ENCODE data around the gene DKK2.

Gene DKK2

GRCh38 chr4:106986486-106986885 is 49.6 kb downstream of the DKK2 start:
- Histone ChIP-seq H3K27ac (ENCODE audit: low read depth, low read length, poor library complexity, severe bottlenecking) (no peak overlapping the region), H3F3A (ENCODE audit: insufficient read depth, low read length) (no peaks in the 10 kb centered on the region), H3K36me3 (ENCODE audit: insufficient read depth, low read length) (no peaks in the 10 kb centered on the region), H3K27me3 (ENCODE audit: insufficient read depth, low read length) (no peaks in the 10 kb centered on the region), H3K9me2 (ENCODE audit: low read depth, low read length) (no peaks in the 10 kb centered on the region), H3K79me2 (ENCODE audit: insufficient read depth, low read length) (no peaks in the 10 kb centered on the region), H3K4me2 (ENCODE audit: low read length) (no peak overlapping the region), H3K4me1 (ENCODE audit: insufficient read depth, low read length, severe bottlenecking) (no peaks in the 10 kb centered on the region), H3K4me3 (ENCODE audit: low read depth, low read length, poor library complexity, severe bottlenecking) (no peak overlapping the region), H4K20me1 (ENCODE audit: insufficient read depth, low read length) (no peaks in the 10 kb centered on the region), H3K9me3 (ENCODE audit: low read length) (no peaks in the 10 kb centered on the region), H2AFZ (ENCODE audit: low read length) (no peak overlapping the region), H3K9ac (ENCODE audit: low read length) (no peak overlapping the region)
- TF ChIP-seq EZH2 (IDR thresholded peaks at IDR 0.05; ENCODE audit: borderline replicate concordance, low read length) = no peak
- TF ChIP-seq CTCF (IDR thresholded peaks at IDR 0.05; ENCODE audit: low read length) = no peak

GRCh38 chr4:106985830-106986229 is 50.3 kb downstream of the DKK2 start:
- no peak overlapping the region for H3K9ac ChIP-seq (ENCODE audit: low read length)
- no peaks in the 10 kb centered on the region for H3K4me1 ChIP-seq (ENCODE audit: insufficient read depth, low read length, severe bottlenecking)
- no peak overlapping the region for H2AFZ ChIP-seq (ENCODE audit: low read length)
- no peaks in the 10 kb centered on the region for H3K79me2 ChIP-seq (ENCODE audit: insufficient read depth, low read length)
- no peaks in the 10 kb centered on the region for H3K9me2 ChIP-seq (ENCODE audit: low read depth, low read length)
- no peaks in the 10 kb centered on the region for H4K20me1 ChIP-seq (ENCODE audit: insufficient read depth, low read length)
- H3K4me3 ChIP-seq (ENCODE audit: low read depth, low read length, poor library complexity, severe bottlenecking) = no peak overlapping the region
- H3K36me3 ChIP-seq (ENCODE audit: insufficient read depth, low read length) = no peaks in the 10 kb centered on the region
- H3F3A ChIP-seq (ENCODE audit: insufficient read depth, low read length) = no peaks in the 10 kb centered on the region
- no peak overlapping the region for H3K27ac ChIP-seq (ENCODE audit: low read depth, low read length, poor library complexity, severe bottlenecking)
- H3K9me3 ChIP-seq (ENCODE audit: low read length) = no peaks in the 10 kb centered on the region
- no peak overlapping the region for H3K4me2 ChIP-seq (ENCODE audit: low read length)
- no peak for TF ChIP-seq CTCF (IDR thresholded peaks at IDR 0.05; ENCODE audit: low read length)
- TF ChIP-seq EZH2 (IDR thresholded peaks at IDR 0.05; ENCODE audit: borderline replicate concordance, low read length) = no peak
- H3K27me3 ChIP-seq (ENCODE audit: insufficient read depth, low read length) = no peaks in the 10 kb centered on the region

- H2AFZ ChIP-seq (ENCODE audit: low read length) = no peak overlapping the region
- no peak overlapping the region for H3K4me2 ChIP-seq (ENCODE audit: low read length)
- H3K4me3 ChIP-seq (ENCODE audit: low read depth, low read length, poor library complexity, severe bottlenecking) = no peak overlapping the region
- TF ChIP-seq EZH2 (IDR thresholded peaks at IDR 0.05; ENCODE audit: borderline replicate concordance, low read length) = no peak
- TF ChIP-seq CTCF (IDR thresholded peaks at IDR 0.05; ENCODE audit: low read length) = no peak
- H3K36me3 ChIP-seq (ENCODE audit: insufficient read depth, low read length) = no peaks in the 10 kb centered on the region
- no peaks in the 10 kb centered on the region for H3K9me3 ChIP-seq (ENCODE audit: low read length)
- no peak overlapping the region for H3K27ac ChIP-seq (ENCODE audit: low read depth, low read length, poor library complexity, severe bottlenecking)
- no peak overlapping the region for H3K9ac ChIP-seq (ENCODE audit: low read length)
- H3F3A ChIP-seq (ENCODE audit: insufficient read depth, low read length) = no peaks in the 10 kb centered on the region
- H3K4me1 ChIP-seq (ENCODE audit: insufficient read depth, low read length, severe bottlenecking) = no peaks in the 10 kb centered on the region
- no peaks in the 10 kb centered on the region for H3K9me2 ChIP-seq (ENCODE audit: low read depth, low read length)
- no peaks in the 10 kb centered on the region for H3K27me3 ChIP-seq (ENCODE audit: insufficient read depth, low read length)
- no peaks in the 10 kb centered on the region for H3K79me2 ChIP-seq (ENCODE audit: insufficient read depth, low read length)
- no peaks in the 10 kb centered on the region for H4K20me1 ChIP-seq (ENCODE audit: insufficient read depth, low read length)
These were observed 53.4 kb downstream of the DKK2 start for GRCh38 chr4:106982711-106983211.
